HepG2 (cell line): ENCODE data around the gene PPP2R5E. TPM values are rescaled to one million over a fixed set of nuclear protein-coding genes. Genes with fewer than 3 reads are reported as not detected.

Experiments used
- ARID2 ChIP-seq: sonication (generic); formaldehyde crosslinking; IDR thresholded peaks from 2 replicates; pipeline ENCODE4 v1.8.1; 2022; ENCODE audit warnings: mild to moderate bottlenecking, missing genetic modification reagents, borderline replicate concordance
- CAMTA2 ChIP-seq: sonication (generic); formaldehyde crosslinking; IDR thresholded peaks from 2 replicates; pipeline ENCODE4 v1.4.0; 2020; ENCODE audit warnings: mild to moderate bottlenecking, missing genetic modification reagents, borderline replicate concordance
- CBFB ChIP-seq: sonication (generic); formaldehyde crosslinking; IDR thresholded peaks from 2 replicates; pipeline ENCODE4 v1.4.0; 2020; ENCODE audit warnings: missing genetic modification reagents
- CHD4 ChIP-seq: fragments of 200-600 bp; sonication (generic); IDR thresholded peaks from 2 replicates; pipeline ENCODE4 v1.7.0; 2017; ENCODE audit warnings: mild to moderate bottlenecking, low read length, borderline replicate concordance
- GRHL1 ChIP-seq: sonication (generic); formaldehyde crosslinking; conservative IDR thresholded peaks from 2 replicates; pipeline ENCODE4 v1.8.0; 2022; ENCODE audit warnings: missing genetic modification reagents
- MNT ChIP-seq: fragments of 450-650 bp; IDR thresholded peaks from 2 replicates; pipeline ENCODE4 v1.6.1; 2016
- RFX5 ChIP-seq: IDR thresholded peaks from 2 replicates; pipeline ENCODE4 v1.6.1; 2011; ENCODE audit warnings: low read depth, low read length, improper control_type of control experiment
- SALL1 ChIP-seq: sonication (generic); formaldehyde crosslinking; IDR thresholded peaks from 2 replicates; pipeline ENCODE4 v1.8.0; 2022; ENCODE audit warnings: mild to moderate bottlenecking, missing genetic modification reagents
- SIN3B ChIP-seq: fragments of 150-350 bp; IDR thresholded peaks from 2 replicates; pipeline ENCODE4 v1.6.1; 2014; ENCODE audit warnings: low read length
- THRA ChIP-seq: sonication (generic); formaldehyde crosslinking; IDR thresholded peaks from 2 replicates; pipeline ENCODE4 v1.4.0; 2020; ENCODE audit warnings: missing genetic modification reagents, borderline replicate concordance
- TMF1 ChIP-seq: sonication (generic); formaldehyde crosslinking; IDR thresholded peaks from 2 replicates; pipeline ENCODE4 v1.8.1; 2022; ENCODE audit warnings: low read depth, missing genetic modification reagents
- U2AF1 ChIP-seq: fragments of 200-400 bp; formaldehyde crosslinking; optimal IDR thresholded peaks from 2 replicates; pipeline ENCODE3; 2017; ENCODE audit warnings: mild to moderate bottlenecking, low read depth, low read length
- XRCC5 ChIP-seq: fragments of 200-400 bp; formaldehyde crosslinking; optimal IDR thresholded peaks from 2 replicates; pipeline ENCODE3; 2017; ENCODE audit warnings: mild to moderate bottlenecking, low read length
- ZFP36L1 ChIP-seq: sonication (generic); formaldehyde crosslinking; IDR thresholded peaks from 2 replicates; pipeline ENCODE4 v1.8.0; 2022; ENCODE audit warnings: mild to moderate bottlenecking, missing genetic modification reagents, moderate library complexity
- ZNF3 ChIP-seq: IDR thresholded peaks from 2 replicates; pipeline ENCODE4 v1.7.0; 2017; ENCODE audit warnings: inconsistent platforms
- ZNF407 ChIP-seq: sonication (generic); formaldehyde crosslinking; IDR thresholded peaks from one replicate; pipeline ENCODE4 v1.5.1; 2020; ENCODE audit warnings: mild to moderate bottlenecking, missing genetic modification reagents; ENCODE audit errors: not compliant biosample characterization
- polyA plus RNA-seq, 8 experiments: library from polyadenylated mRNA; depleted of rRNA in 3 of 8; stranded (reverse) in 7 of 8; unstranded in 1 of 8; fragments of >200 nt; fragmentation: Illumina TruSeq in 4 of 8; extraction: Trizol in 4 of 8; gene quantifications; 2 replicates each; pipeline versions ENCODE4 v1.2.1 to v1.2.3, GENCODE V29; 2011 to 2016; ENCODE audit warnings: low read depth in 4 of 8, missing spikeins in 1 of 8, mixed read lengths in 1 of 8; ENCODE audit not compliant: insufficient read depth in 1 of 8
- total RNA-seq, 5 experiments: library from RNA; depleted of rRNA; stranded (reverse); fragments of >200 nt; fragmentation: Illumina TruSeq; extraction: Trizol; gene quantifications; 2 replicates each; pipeline ENCODE4 v1.2.3, GENCODE V29; 2016; ENCODE audit warnings: low read depth in 1 of 5

Gene PPP2R5E
- total and polyA plus RNA-seq, 2 of the 13 experiments (the other 11 are each of a cell fraction or from before 2014, with no cell fraction given) = 8.9 to 11.0 TPM

GRCh38 chr14:63543000-63543825 lies at the start of gene PPP2R5E (continued):
- TF ChIP-seq THRA (CRISPR knock-in tag) = 0 out of 2 replicates have a peak, but pooled peaks have one; percentile 7
- peak; percentile 84 for TF ChIP-seq XRCC5
- TF ChIP-seq SIN3B = peak; percentile 48; the same call in 1 of the 2 replicates
- TF ChIP-seq GRHL1 (CRISPR knock-in tag) = no peak
- TF ChIP-seq CBFB (CRISPR knock-in tag) = peak; percentile 40; the same call in 1 of the 2 replicates
- TF ChIP-seq SALL1 (CRISPR knock-in tag) = peak; percentile 73; the same call in 1 of the 2 replicates
- no peak for TF ChIP-seq CHD4
- TF ChIP-seq TMF1 = 0 out of 2 replicates have a peak, but pooled peaks have one; percentile 41
- TF ChIP-seq ZNF407 (CRISPR knock-in tag) = peak; percentile 33
- TF ChIP-seq U2AF1 = peak; percentile 60
- TF ChIP-seq MNT = peak; percentile 49; the same call in 1 of the 2 replicates
- TF ChIP-seq ZNF3 = no peak
- TF ChIP-seq RFX5 = no peak
- TF ChIP-seq CAMTA2 (CRISPR knock-in tag) = no peak
- TF ChIP-seq ZFP36L1 (CRISPR knock-in tag) = peak; percentile 59; the same call in 1 of the 2 replicates
- peak; percentile 82; the same call in 1 of the 2 replicates for TF ChIP-seq ARID2 (CRISPR knock-in tag)
